Measurements from ENCODE around the gene CLCN7.

GRCh38 chr16:1408171-1408837, 66.5 kb downstream of the CLCN7 start:
- TF ChIP-seq CREB1 (IDR thresholded peaks at IDR 0.05; ENCODE audit: low read depth) (no peak), TCF12 (IDR thresholded peaks at IDR 0.05; ENCODE audit: low read depth) (no peak), EGR1 (IDR thresholded peaks at IDR 0.05) (peak; percentile 23; the same call in 1 of the 2 replicates), MAX (IDR thresholded peaks at IDR 0.05) (no peak), TEAD4 (IDR thresholded peaks at IDR 0.05) (no peak), FOXM1 (IDR thresholded peaks at IDR 0.05; ENCODE audit: borderline replicate concordance, low read depth) (no peak), YY1 (IDR thresholded peaks at IDR 0.05; ENCODE audit: low read depth) (no peak), USF1 (IDR thresholded peaks at IDR 0.05) (peak; percentile 98), RAD21 (IDR thresholded peaks at IDR 0.05; ENCODE audit: low read depth) (no peak), TAF1 (IDR thresholded peaks at IDR 0.05; ENCODE audit: low read depth) (no peak), CEBPB (IDR thresholded peaks at IDR 0.05) (no peak), EP300 (IDR thresholded peaks at IDR 0.05; ENCODE audit: borderline replicate concordance) (no peak)

Measured in Ishikawa (cell line).